OCI-LY1 (cell line): ENCODE results near the gene ZNF407.

Experiments
- H2AFZ ChIP-seq: fragments of 200-600 bp; sonication (generic), shearing (Covaris generic); 2 replicates; pipeline ENCODE4 v1.6.0; 2014; ENCODE audit warnings: antibody characterized with exemption, mild to moderate bottlenecking, low read length
- H3F3A ChIP-seq: fragments of 200-600 bp; sonication (generic), shearing (Covaris generic); 2 replicates; pipeline ENCODE4 v1.6.0; 2014; ENCODE audit warnings: mild to moderate bottlenecking, antibody characterized with exemption, low read length, moderate library complexity; ENCODE audit not compliant: insufficient read depth
- H3K27ac ChIP-seq: fragments of 200-600 bp; sonication (generic); 2 replicates; pipeline ENCODE4 v1.5.1; 2014; ENCODE audit warnings: low read length, mixed run types, mild to moderate bottlenecking, low read depth; ENCODE audit not compliant: poor library complexity, severe bottlenecking
- H3K27me3 ChIP-seq: fragments of 200-600 bp; sonication (generic); 2 replicates; pipeline ENCODE4 v1.6.0; 2014; ENCODE audit warnings: antibody characterized with exemption, mild to moderate bottlenecking, low read length, moderate library complexity; ENCODE audit not compliant: insufficient read depth
- H3K36me3 ChIP-seq: fragments of 200-600 bp; sonication (generic); 2 replicates; pipeline ENCODE4 v1.6.1; 2014; ENCODE audit warnings: mild to moderate bottlenecking, antibody characterized with exemption, low read length, moderate library complexity, mixed read lengths; ENCODE audit not compliant: insufficient read depth
- H3K4me1 ChIP-seq: fragments of 200-600 bp; sonication (generic); 2 replicates; pipeline ENCODE4 v1.5.1; 2014; ENCODE audit warnings: mild to moderate bottlenecking, low read length, moderate library complexity; ENCODE audit not compliant: insufficient read depth, severe bottlenecking
- H3K4me2 ChIP-seq: fragments of 200-600 bp; sonication (generic), shearing (Covaris generic); 2 replicates; pipeline ENCODE4 v1.6.1; 2014; ENCODE audit warnings: low read length
- H3K4me3 ChIP-seq: fragments of 200-600 bp; sonication (generic); 2 replicates; pipeline ENCODE4 v1.5.1; 2014; ENCODE audit warnings: low read length, low read depth, mild to moderate bottlenecking, mixed read lengths; ENCODE audit not compliant: poor library complexity, severe bottlenecking
- H3K79me2 ChIP-seq: fragments of 200-600 bp; shearing (Covaris generic); 2 replicates; pipeline ENCODE4 v1.6.1; 2016; ENCODE audit warnings: mixed run types, low read length, mixed read lengths; ENCODE audit not compliant: insufficient read depth
- H3K9ac ChIP-seq: fragments of 200-600 bp; sonication (generic), shearing (Covaris generic); 2 replicates; pipeline ENCODE4 v1.6.1; 2014; ENCODE audit warnings: mild to moderate bottlenecking, low read length, mixed read lengths
- H3K9me2 ChIP-seq: fragments of 200-600 bp; sonication (generic), shearing (Covaris generic); 2 replicates; pipeline ENCODE4 v1.6.1; 2014; ENCODE audit warnings: low read depth, mild to moderate bottlenecking, low read length, mixed read lengths
- H3K9me3 ChIP-seq: fragments of 200-600 bp; shearing (Covaris generic); 2 replicates; pipeline ENCODE4 v1.6.1; 2014; ENCODE audit warnings: low read length, mixed read lengths
- H4K20me1 ChIP-seq: fragments of 200-600 bp; sonication (generic), shearing (Covaris generic); 2 replicates; pipeline ENCODE4 v1.6.0; 2016; ENCODE audit warnings: mild to moderate bottlenecking, low read length; ENCODE audit not compliant: insufficient read depth
- CTCF ChIP-seq: fragments of 200-600 bp; sonication (generic), shearing (Covaris generic); IDR thresholded peaks from 2 replicates; pipeline ENCODE4 v1.5.1; 2017; ENCODE audit warnings: mild to moderate bottlenecking, antibody characterized with exemption, low read length, moderate library complexity, mixed read lengths
- EZH2 ChIP-seq: fragments of 200-600 bp; sonication (generic), shearing (Covaris generic); IDR thresholded peaks from 2 replicates; pipeline ENCODE4 v1.8.0; 2017; ENCODE audit warnings: borderline replicate concordance, mixed run types, mild to moderate bottlenecking, antibody characterized with exemption, low read length, moderate library complexity, mixed read lengths

Gene ZNF407

DNA sequence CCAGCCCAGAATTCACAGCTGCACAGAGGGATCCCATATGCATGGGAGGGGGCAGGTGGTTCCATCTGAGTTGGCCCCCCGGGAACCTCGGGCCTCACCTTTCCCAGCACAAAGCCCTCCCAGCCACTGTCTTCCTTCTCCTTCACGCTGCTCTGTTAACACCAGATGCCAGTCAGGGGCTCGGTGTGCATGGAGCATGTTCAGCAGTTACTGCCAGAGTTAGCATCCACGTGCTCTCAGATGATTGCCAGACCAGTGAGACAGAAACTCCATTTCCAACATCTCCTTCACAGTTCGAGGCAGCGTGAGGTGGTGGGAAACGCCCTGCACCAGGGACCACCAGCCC, 510.2 kb downstream of the ZNF407 start:
- no peak overlapping the region for H3K9ac ChIP-seq
- H3K4me3 ChIP-seq: no peak overlapping the region
- H3K27me3 ChIP-seq: no peaks in the 10 kb centered on the region
- H3K9me2 ChIP-seq: no peaks in the 10 kb centered on the region
- H3K79me2 ChIP-seq: no peaks in the 10 kb centered on the region
- no peaks in the 10 kb centered on the region for H4K20me1 ChIP-seq
- H3F3A ChIP-seq: no peaks in the 10 kb centered on the region
- no peak overlapping the region for H2AFZ ChIP-seq
- no peaks in the 10 kb centered on the region for H3K9me3 ChIP-seq
- no peak for TF ChIP-seq EZH2
- TF ChIP-seq CTCF: no peak
- H3K36me3 ChIP-seq: no peaks in the 10 kb centered on the region
- no peak overlapping the region for H3K4me2 ChIP-seq
- no peaks in the 10 kb centered on the region for H3K4me1 ChIP-seq
- H3K27ac ChIP-seq: no peak overlapping the region

GRCh38 chr18:75108579-75109318, 511.1 kb downstream of the ZNF407 start:
- Histone ChIP-seq H3K4me3 (no peak overlapping the region), H3K27ac (no peak overlapping the region), H4K20me1 (no peaks in the 10 kb centered on the region), H3K36me3 (no peaks in the 10 kb centered on the region), H3K4me1 (no peaks in the 10 kb centered on the region), H3K9ac (no peak overlapping the region), H3K79me2 (no peaks in the 10 kb centered on the region), H3K9me2 (no peaks in the 10 kb centered on the region), H3F3A (no peaks in the 10 kb centered on the region), H3K4me2 (no peak overlapping the region), H2AFZ (no peak overlapping the region), H3K9me3 (no peaks in the 10 kb centered on the region), H3K27me3 (no peaks in the 10 kb centered on the region; the same call in 1 of the 2 replicates)
- TF ChIP-seq EZH2 (no peak), CTCF (no peak)

DNA sequence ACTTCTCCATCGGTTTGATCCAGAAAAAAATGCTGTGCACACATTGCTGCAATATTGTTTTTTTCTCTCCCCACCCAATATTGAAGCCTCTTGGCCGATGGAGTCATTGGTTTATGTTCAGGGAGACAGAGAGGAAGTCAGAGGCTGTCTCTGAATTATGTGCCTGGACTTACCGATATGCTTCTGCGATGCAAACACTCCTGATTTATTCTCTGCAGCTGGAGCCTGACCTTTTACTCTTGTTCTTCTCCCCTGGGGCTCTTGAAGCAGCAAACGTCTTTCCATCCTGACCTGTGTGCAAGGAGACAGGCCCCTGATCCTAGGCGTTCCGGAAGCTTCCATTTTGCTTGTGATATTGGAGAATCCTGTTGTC, 511.6 kb downstream of the ZNF407 start:
- Histone ChIP-seq H2AFZ (no peak overlapping the region), H3K4me3 (no peak overlapping the region), H3K27me3 (no peaks in the 10 kb centered on the region; the same call in 1 of the 2 replicates), H3K79me2 (no peaks in the 10 kb centered on the region), H3K4me1 (no peaks in the 10 kb centered on the region), H3K9me3 (no peaks in the 10 kb centered on the region), H3K9me2 (no peaks in the 10 kb centered on the region), H3K9ac (no peak overlapping the region), H3F3A (no peaks in the 10 kb centered on the region), H3K4me2 (no peak overlapping the region), H4K20me1 (no peaks in the 10 kb centered on the region), H3K36me3 (no peaks in the 10 kb centered on the region), H3K27ac (no peak overlapping the region)
- no peak for TF ChIP-seq CTCF
